Measurements from ENCODE around the gene AICDA. TPM values are rescaled to one million over a fixed set of nuclear protein-coding genes. Genes with fewer than 3 reads are reported as not detected.
A peak's percentile ranks its signal among the peaks of the same experiment; 100 is the strongest.

Gene AICDA
- total RNA-seq, 1 experiment from 2014 or later = 0.22 TPM

- no peak overlapping the region for H2AFZ ChIP-seq (ENCODE audit: low read length)
- no peak overlapping the region for H3K4me2 ChIP-seq (ENCODE audit: insufficient read depth, insufficient read length, low read length)
- H4K8ac ChIP-seq (replicated peaks; ENCODE audit: insufficient read length, low read depth, low read length) = no peak overlapping the region
- H3K79me2 ChIP-seq (ENCODE audit: insufficient read depth, low read length) = no peaks in the 10 kb centered on the region
- Mint-ChIP-seq H3K4me1 (peaks cover 18 to 23% of the 10 kb centered on the region in 2 experiments), H3K27ac (no peak overlapping the region), H3K4me3 (no peak overlapping the region), H3K27me3 (ENCODE audit: low read depth) (peaks cover 1% of the 10 kb centered on the region; the same call in 1 of the 2 replicates), H3K36me3 (ENCODE audit: insufficient read depth in 1 of 3, low read depth in 3 of 3) (no peaks in the 10 kb centered on the region; a peak in 2 of 7 replicates), H3K9me3 (no peaks in the 10 kb centered on the region)
- H3T11ph ChIP-seq (ENCODE audit: low read length) = no peak overlapping the region
- H3K4ac ChIP-seq (ENCODE audit: low read depth, low read length) = no peak overlapping the region
- no peak overlapping the region for H2BK5ac ChIP-seq (ENCODE audit: insufficient read length, low read length)
- no peaks in the 10 kb centered on the region for H3K27me3 ChIP-seq (ENCODE audit: insufficient read depth, low read length)
- no peak overlapping the region for H2AK5ac ChIP-seq (ENCODE audit: insufficient read length, low read length)
- H3K9ac ChIP-seq (ENCODE audit: extremely low read depth, insufficient read length, low read length) = no peak overlapping the region
- H3K4me1 ChIP-seq (ENCODE audit: insufficient read depth, low read length) = peaks cover 2% of the 10 kb centered on the region; the same call in 1 of the 2 replicates
- H3K18ac ChIP-seq (ENCODE audit: insufficient read length, low read depth, low read length) = no peak overlapping the region
- no peak overlapping the region for H3K56ac ChIP-seq (ENCODE audit: insufficient read length, low read depth, low read length)
- H3K14ac ChIP-seq (ENCODE audit: insufficient read depth, low read length) = no peak overlapping the region
- H4K91ac ChIP-seq (ENCODE audit: insufficient read length, low read depth, low read length) = no peak overlapping the region
- DNase-seq = peak; percentile 40
- no peak overlapping the region for H3K27ac ChIP-seq (ENCODE audit: insufficient read length, low read depth, low read length)
- H3K79me1 ChIP-seq (ENCODE audit: insufficient read depth, low read depth, low read length, poor library complexity, severe bottlenecking) = no peaks in the 10 kb centered on the region
- no peak overlapping the region for H2BK12ac ChIP-seq (ENCODE audit: insufficient read length, low read depth, low read length)
- H2BK15ac ChIP-seq (ENCODE audit: low read depth, low read length) = no peak overlapping the region
- no peaks in the 10 kb centered on the region for H3K23me2 ChIP-seq (ENCODE audit: insufficient read length, low read depth, low read length, poor library complexity, severe bottlenecking)
- H4K20me1 ChIP-seq (ENCODE audit: control insufficient read depth, insufficient read depth, insufficient read length) = no peaks in the 10 kb centered on the region
- no peak overlapping the region for H3K23ac ChIP-seq (ENCODE audit: insufficient read length, low read depth, low read length)
- H3K9me3 ChIP-seq (ENCODE audit: control insufficient read depth, low read depth, low read length) = no peaks in the 10 kb centered on the region
- no peak overlapping the region for H4K5ac ChIP-seq (ENCODE audit: insufficient read length, low read depth, low read length)
- no CpG with 5 or more reads among the region's 3 CpGs for WGBS (ENCODE audit: extremely low coverage, insufficient read length, low lambda C conversion rate)
- no peak overlapping the region for H2BK20ac ChIP-seq (ENCODE audit: low read depth, low read length, poor library complexity, severe bottlenecking)
- peak; percentile 55 for TF ChIP-seq CTCF (conservative IDR thresholded peaks at IDR 0.05)
- no peak overlapping the region for H2BK120ac ChIP-seq (ENCODE audit: low read depth, low read length, poor library complexity, severe bottlenecking)
Observed at GRCh38 chr12:8603856-8604255, 8.8 kb downstream of the AICDA start.

All from H9 (cell line).